H1 (cell line): Measurements from ENCODE around the gene MSL1. TPM values are rescaled to one million over a fixed set of nuclear protein-coding genes. Genes with fewer than 3 reads are reported as not detected.

Experiments used
- CBX5 ChIP-seq: fragments of 300-800, 300-1000 bp; sonication (generic); IDR thresholded peaks from 2 replicates; pipeline ENCODE4 v1.7.1; 2016; ENCODE audit warnings: antibody characterized with exemption, low read length, low read depth
- CBX8 ChIP-seq: fragments of 300-800, 300-1000 bp; sonication (generic); IDR thresholded peaks from 2 replicates; pipeline ENCODE4 v1.7.1; 2016; ENCODE audit warnings: low read depth, low read length, borderline replicate concordance
- TBP ChIP-seq: IDR thresholded peaks from 2 replicates; pipeline ENCODE4 v1.6.1; 2011; ENCODE audit warnings: low read depth, low read length, improper control_type of control experiment
- polyA plus RNA-seq, 7 experiments: library from polyadenylated mRNA; depleted of rRNA in 3 of 7; stranded (reverse) in 5 of 7; unstranded in 2 of 7; fragments of >200 nt in 5 of 7; fragments of 200-250 nt in 2 of 7; gene quantifications; 1 replicate in 5 of 7; 2 replicates in 1 of 7; 4 replicates in 1 of 7; pipeline versions ENCODE4 v1.2.1 to v1.2.3, GENCODE V29; 2011 to 2013; ENCODE audit warnings: missing spikeins in 2 of 7, mixed read lengths in 2 of 7
- total RNA-seq: library from RNA; stranded (reverse); fragmentation: NEBNext Ultra II Directional; extraction: Animal tissue kit (Norgen Biotek cat#: 25700); gene quantifications from 2 replicates; pipeline ENCODE4 v1.2.1, GENCODE V29; 2021

MSL1 gene
- total and polyA plus RNA-seq, 2 of the 8 experiments (the other 6 are each of a cell fraction or from before 2014, with no cell fraction given) = 24.1 to 66.5 TPM

GRCh38 chr17:40108970-40109824, 12.6 kb upstream of the MSL1 start (continued):
- no peak for TF ChIP-seq CBX5
- TF ChIP-seq TBP = no peak
- TF ChIP-seq CBX8 = no peak
- TF ChIP-seq, all 59 proteins: peak for 2
